GM13976 (cell line): ENCODE results near the gene C7orf57.
"Not testable (repeated sequence)": the region's sequence is repeated elsewhere in the genome, so short reads cannot be mapped to it uniquely, and the experiment has no call there.

Experiments
- DNase-seq: peaks from one replicate; pipeline ENCODE4 v3.0.0; 2012; ENCODE audit warnings: low spot score
- CTCF ChIP-seq: IDR thresholded peaks from 2 replicates; pipeline ENCODE4 v1.5.1; 2012; ENCODE audit warnings: borderline replicate concordance, mild to moderate bottlenecking; ENCODE audit not compliant: insufficient read depth; ENCODE audit errors: extremely low read depth, missing control alignments, control extremely low read depth
- in situ Hi-C: fragments of 300-500 bp; cut with MboI; formaldehyde crosslinking; loops from one replicate; pipeline ENCODE4 v1.12.0; 2022; ENCODE audit warnings: low sequenced_read_pairs, mixed read lengths, inconsistent platforms; ENCODE audit not compliant: unreplicated experiment

Gene C7orf57

GRCh38 chr7:48035301-48035966, at the start of gene C7orf57:
TSS of gene C7orf57 (plus strand) at chr7:48035543. CDS start at chr7:48036309, 766 bp downstream.
- peak; percentile 89 for DNase-seq
- peak; percentile 13 for TF ChIP-seq CTCF
- in situ Hi-C loops, result no loop called here

GRCh38 chr7:47988496-47989386, 46.6 kb upstream of the C7orf57 start:
- DNase-seq, result no peak
- no peak for TF ChIP-seq CTCF
- in situ Hi-C loops, result no loop called here

GRCh38 chr7:47989607-47990400, 45.5 kb upstream of the C7orf57 start:
- in situ Hi-C loops, result loop anchor here (5.0 kb wide), 1 partner anchor 102 kb away; no protein-coding TSS in a partner anchor
- DNase-seq, result not testable (repeated sequence)

GRCh38 chr7:47990592-47990991, 44.8 kb upstream of the C7orf57 start:
- TF ChIP-seq CTCF, result no peak
- DNase-seq, result no peak
- in situ Hi-C loops, result loop anchor here (5.0 kb wide), 1 partner anchor 102 kb away; no protein-coding TSS in a partner anchor

- in situ Hi-C loops, result loop anchor here (5.0 kb wide), 1 partner anchor 101 kb away; no protein-coding TSS in a partner anchor
- TF ChIP-seq CTCF, result no peak
- no peak for DNase-seq
Observed at GRCh38 chr7:47991270-47991669, 44.1 kb upstream of the C7orf57 start.

- TF ChIP-seq CTCF, result peak; percentile 84
- in situ Hi-C loops, result loop anchor here (5.0 kb wide), 1 partner anchor 100 kb away; no protein-coding TSS in a partner anchor
- peak; percentile 92 for DNase-seq
Observed at GRCh38 chr7:47991741-47992311, 43.5 kb upstream of the C7orf57 start.
